Endodermal cell (in vitro differentiated cells): ENCODE results near the gene SPATS2. TPM values are rescaled to one million over a fixed set of nuclear protein-coding genes. Genes with fewer than 3 reads are reported as not detected.

Experiments
- DNase-seq: peaks from one replicate; pipeline ENCODE4 v3.0.0-alpha.2; 2017
- H3K27ac ChIP-seq: 2 replicates; pipeline ENCODE4 v1.5.1; 2013; ENCODE audit warnings: mild to moderate bottlenecking, low read depth, low read length, moderate library complexity
- H3K27me3 ChIP-seq: 2 replicates; pipeline ENCODE4 v1.6.1; 2013; ENCODE audit warnings: mild to moderate bottlenecking, low read length, moderate library complexity; ENCODE audit not compliant: insufficient read depth, control insufficient read depth, poor library complexity, severe bottlenecking
- H3K36me3 ChIP-seq: 2 replicates; pipeline ENCODE4 v1.7.0; 2013; ENCODE audit warnings: mild to moderate bottlenecking, low read length, moderate library complexity; ENCODE audit not compliant: control insufficient read depth, insufficient read depth
- H3K4me1 ChIP-seq: one replicate; pipeline ENCODE4 v1.7.0; 2013; ENCODE audit warnings: low read length; ENCODE audit not compliant: control insufficient read depth, insufficient read depth
- H3K4me3 ChIP-seq: 2 replicates; pipeline ENCODE4 v1.5.1; 2013; ENCODE audit warnings: mild to moderate bottlenecking, low read length, moderate library complexity
- H3K9ac ChIP-seq: 2 replicates; pipeline ENCODE4 v1.6.1; 2013; ENCODE audit warnings: mild to moderate bottlenecking, low read length, moderate library complexity; ENCODE audit not compliant: poor library complexity, severe bottlenecking; ENCODE audit errors: extremely low read depth
- H3K9me3 ChIP-seq: 2 replicates; pipeline ENCODE4 v1.6.1; 2013; ENCODE audit warnings: mild to moderate bottlenecking, low read length, moderate library complexity; ENCODE audit not compliant: control insufficient read depth
- H3K27ac Mint-ChIP-seq: 2 replicates; pipeline ENCODE4 v1.8.0; 2020; ENCODE audit warnings: mixed read lengths
- H3K27me3 Mint-ChIP-seq: 2 replicates; pipeline ENCODE4 v1.8.0; 2021; ENCODE audit warnings: mild to moderate bottlenecking, mixed read lengths; ENCODE audit not compliant: insufficient read depth
- H3K36me3 Mint-ChIP-seq: 2 replicates; pipeline ENCODE4 v1.8.0; 2020; ENCODE audit warnings: low read depth, mixed read lengths
- H3K4me1 Mint-ChIP-seq: 2 replicates; pipeline ENCODE4 v1.8.0; 2020; ENCODE audit warnings: mixed read lengths
- H3K4me3 Mint-ChIP-seq: 2 replicates; pipeline ENCODE4 v1.8.0; 2020; ENCODE audit warnings: mild to moderate bottlenecking, moderate library complexity, mixed read lengths
- H3K9me3 Mint-ChIP-seq: 2 replicates; pipeline ENCODE4 v1.8.0; 2020; ENCODE audit warnings: mild to moderate bottlenecking, mixed read lengths
- CTCF ChIP-seq: fragments of 200-600 bp; sonication (generic); conservative IDR thresholded peaks from 2 replicates; pipeline ENCODE4 v1.5.0; 2021; ENCODE audit warnings: antibody characterized with exemption, mild to moderate bottlenecking
- WGBS, 2 experiments: methylation state at CpG; one replicate each; pipeline versions ENCODE4 v1.1.5 to v1.1.7; 2013; ENCODE audit warnings: missing lambda C conversion rate in 2 of 2, mixed read lengths in 1 of 2; ENCODE audit not compliant: insufficient coverage in 1 of 2, insufficient read length in 1 of 2; 5-methylcytosine and 5-hydroxymethylcytosine counted together
- total RNA-seq, 2 donors: library from RNA; stranded (reverse); fragmentation: NEBNext Ultra II Directional in 1 of 2; extraction: Animal tissue kit (Norgen Biotek cat#: 25700) in 1 of 2; gene quantifications; 2 replicates in 1 of 2; 3 replicates in 1 of 2; pipeline ENCODE4 v1.2.1, GENCODE V29; 2021

The SPATS2 gene
- total RNA-seq, 2 donors from 2014 or later: 50.2 to 64.8 TPM

- Mint-ChIP-seq H3K4me3 (peak within 1 kb of the TSS; percentile 90), H3K27me3 (no peaks in the 10 kb centered on the region), H3K4me1 (peaks cover 12% of the 10 kb centered on the region), H3K9me3 (peaks cover 11% of the 10 kb centered on the region), H3K36me3 (peaks cover 39% of the 10 kb centered on the region), H3K27ac (peak within 1 kb of the TSS; percentile 99)
- Histone ChIP-seq H3K27ac (peak within 1 kb of the TSS; percentile 50), H3K27me3 (no peaks in the 10 kb centered on the region), H3K4me1 (peaks cover 4% of the 10 kb centered on the region), H3K9me3 (peaks cover 19% of the 10 kb centered on the region), H3K4me3 (peak within 1 kb of the TSS; percentile 93), H3K9ac (peak within 1 kb of the TSS; percentile 84), H3K36me3 (peaks cover 38% of the 10 kb centered on the region)
- 0% methylated on average over 20 to 54 of the region's 54 CpGs for WGBS, 2 experiments
- TF ChIP-seq CTCF: no peak
- peak; percentile 97 for DNase-seq
These were observed 200.6 kb downstream of the SPATS2 start, which contains the start of gene MCRS1 for GRCh38 chr12:49567611-49568441. Gene MCRS1 (minus strand): TSS chr12:49568142. CDS start chr12:49566731, 1,411 bp downstream.

GRCh38 chr12:49568442-49569162 lies 201.3 kb downstream of the SPATS2 start:
- peaks cover 12% of the 10 kb centered on the region for H3K4me1 Mint-ChIP-seq
- TF ChIP-seq CTCF: no peak
- Histone ChIP-seq H3K4me3 (peak overlapping the region; percentile 93), H3K27ac (no peak overlapping the region), H3K9me3 (peaks cover 27% of the 10 kb centered on the region), H3K9ac (peak overlapping the region; percentile 84), H3K36me3 (peaks cover 38% of the 10 kb centered on the region), H3K27me3 (no peaks in the 10 kb centered on the region), H3K4me1 (peaks cover 4% of the 10 kb centered on the region)
- WGBS, 2 experiments: 5 to 6% methylated on average over 17 to 19 of the region's 19 CpGs
- peak overlapping the region; percentile 90 for H3K4me3 Mint-ChIP-seq
- peak overlapping the region; percentile 99 for H3K27ac Mint-ChIP-seq
- H3K9me3 Mint-ChIP-seq: peaks cover 16% of the 10 kb centered on the region
- no peaks in the 10 kb centered on the region for H3K27me3 Mint-ChIP-seq
- peak; percentile 38 for DNase-seq
- H3K36me3 Mint-ChIP-seq: peaks cover 42% of the 10 kb centered on the region

Other genes starting within 250 kb of the SPATS2 start
- 1,000 to 10,000 TPM; 1,474 to 1,587 TPM for gene TUBA1B, start 236.1 kb upstream of the SPATS2 start, total RNA-seq
- gene TUBA1A, start 178.4 kb upstream of the SPATS2 start, total RNA-seq: 100 to 1,000 TPM; 166 to 298 TPM
- 100 to 1,000 TPM; 600 to 684 TPM for gene TUBA1C, start 102.4 kb upstream of the SPATS2 start, total RNA-seq
- under 1 TPM; 0.42 to 0.51 TPM for gene PRPH, start 72.3 kb upstream of the SPATS2 start, total RNA-seq
- 10 to 100 TPM; 60.5 to 87.4 TPM for gene TROAP, start 44.2 kb upstream of the SPATS2 start, total RNA-seq
- under 1 TPM; 0.20 to 0.38 TPM for gene C1QL4, start 30.3 kb upstream of the SPATS2 start, total RNA-seq
- 1 to 10 TPM; 1.9 to 4.6 TPM for gene DNAJC22, start 20.6 kb upstream of the SPATS2 start, total RNA-seq
- 1 to 10 TPM in 1 of 2 donors, under 1 TPM in 1; 1.00 to 1.5 TPM for gene KCNH3, start 171.6 kb downstream of the SPATS2 start, total RNA-seq
- 10 to 100 TPM; 97.5 to 98.9 TPM for gene MCRS1, start 200.7 kb downstream of the SPATS2 start, total RNA-seq
- under 1 TPM; 0.22 to 0.26 TPM for gene FAM186B, start 238.2 kb downstream of the SPATS2 start, total RNA-seq